Ishikawa (cell line): ENCODE measurements around the gene SLC4A1AP.

Experiments used
- CEBPB ChIP-seq: IDR thresholded peaks from 2 replicates; pipeline ENCODE4 v1.6.1; 2012
- CREB1 ChIP-seq: IDR thresholded peaks from 2 replicates; pipeline ENCODE4 v1.6.1; 2012; ENCODE audit warnings: low read depth
- EGR1 ChIP-seq: IDR thresholded peaks from 2 replicates; pipeline ENCODE4 v1.6.1; 2012
- EP300 ChIP-seq: IDR thresholded peaks from 2 replicates; pipeline ENCODE4 v1.6.1; 2012; ENCODE audit warnings: borderline replicate concordance
- FOXM1 ChIP-seq: IDR thresholded peaks from 2 replicates; pipeline ENCODE4 v1.6.1; 2012; ENCODE audit warnings: low read depth, borderline replicate concordance
- NFIC ChIP-seq: IDR thresholded peaks from 2 replicates; pipeline ENCODE4 v1.6.1; 2012
- RAD21 ChIP-seq: IDR thresholded peaks from 2 replicates; pipeline ENCODE4 v1.6.1; 2012; ENCODE audit warnings: low read depth
- REST ChIP-seq: IDR thresholded peaks from 2 replicates; pipeline ENCODE4 v1.6.1; 2012; ENCODE audit warnings: low read depth, mild to moderate bottlenecking
- TAF1 ChIP-seq: IDR thresholded peaks from 2 replicates; pipeline ENCODE4 v1.6.1; 2012; ENCODE audit warnings: low read depth, mild to moderate bottlenecking
- TCF12 ChIP-seq: IDR thresholded peaks from 2 replicates; pipeline ENCODE4 v1.6.1; 2012; ENCODE audit warnings: low read depth
- USF1 ChIP-seq: IDR thresholded peaks from 2 replicates; pipeline ENCODE4 v1.6.1; 2012
- YY1 ChIP-seq: IDR thresholded peaks from 2 replicates; pipeline ENCODE4 v1.6.1; 2012; ENCODE audit warnings: low read depth
- ZBTB7A ChIP-seq: IDR thresholded peaks from 2 replicates; pipeline ENCODE4 v1.6.1; 2012; ENCODE audit warnings: low read depth
- TF ChIP-seq, protein P1 (sequence below): IDR thresholded peaks from 2 replicates; pipeline ENCODE4 v1.6.1; 2012

DNA sequence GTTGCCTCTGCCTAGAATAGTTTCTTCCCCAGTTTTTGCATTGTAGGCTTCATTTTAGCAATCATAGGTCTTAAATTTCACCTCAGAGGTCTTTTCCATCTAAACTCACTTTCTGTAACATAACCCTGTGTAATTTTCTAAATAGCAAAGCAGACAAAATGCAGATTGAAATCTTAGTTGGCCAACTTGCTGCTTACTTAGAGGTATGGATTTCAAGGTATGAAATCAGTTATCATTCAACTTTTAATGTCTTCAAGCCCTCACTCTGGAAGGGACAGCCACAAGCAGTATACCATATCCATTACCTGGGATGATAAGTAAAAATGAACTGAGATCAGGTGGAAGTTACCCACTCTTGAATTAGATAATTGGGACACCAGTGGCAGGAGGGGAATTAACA, 38.7 kb upstream of the SLC4A1AP start:
- TF ChIP-seq YY1 (no peak), TAF1 (no peak), FOXM1 (no peak), EP300 (no peak), USF1 (no peak), CEBPB (no peak), CREB1 (no peak), RAD21 (no peak), REST (no peak), NFIC (no peak), TCF12 (no peak), EGR1 (no peak), ZBTB7A (no peak)
- TF ChIP-seq, protein P1, sequence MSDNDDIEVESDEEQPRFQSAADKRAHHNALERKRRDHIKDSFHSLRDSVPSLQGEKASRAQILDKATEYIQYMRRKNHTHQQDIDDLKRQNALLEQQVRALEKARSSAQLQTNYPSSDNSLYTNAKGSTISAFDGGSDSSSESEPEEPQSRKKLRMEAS: no peak
